ENCODE data around the gene ALOX5.

Gene ALOX5

GRCh38 chr10:45441239-45442190 is 67.5 kb downstream of the ALOX5 start:
- in situ Hi-C loops (cut with MboI; ENCODE audit: low sequenced_read_pairs), result no loop called here

GRCh38 chr10:45442251-45442650 is 68.2 kb downstream of the ALOX5 start:
- in situ Hi-C loops (cut with MboI; ENCODE audit: low sequenced_read_pairs), result no loop called here

GRCh38 chr10:45442662-45443061 is 68.6 kb downstream of the ALOX5 start:
- in situ Hi-C loops (cut with MboI; ENCODE audit: low sequenced_read_pairs), result no loop called here

GRCh38 chr10:45443101-45444009 is 69.3 kb downstream of the ALOX5 start:
- in situ Hi-C loops (cut with MboI; ENCODE audit: low sequenced_read_pairs), result no loop called here

- in situ Hi-C loops (cut with MboI; ENCODE audit: low sequenced_read_pairs), result no loop called here
Measured at GRCh38 chr10:45444022-45444421, 70.0 kb downstream of the ALOX5 start.

GRCh38 chr10:45444976-45445898 is 71.2 kb downstream of the ALOX5 start:
- in situ Hi-C loops (cut with MboI; ENCODE audit: low sequenced_read_pairs), result no loop called here

- in situ Hi-C loops (cut with MboI; ENCODE audit: low sequenced_read_pairs), result no loop called here
Measured at GRCh38 chr10:45446858-45447257, 72.8 kb downstream of the ALOX5 start.

GRCh38 chr10:45447416-45447815 is 73.4 kb downstream of the ALOX5 start:
- in situ Hi-C loops (cut with MboI; ENCODE audit: low sequenced_read_pairs), result no loop called here

GRCh38 chr10:45450866-45451265 is 76.8 kb downstream of the ALOX5 start:
- in situ Hi-C loops (cut with MboI; ENCODE audit: low sequenced_read_pairs), result no loop called here

- in situ Hi-C loops (cut with MboI; ENCODE audit: low sequenced_read_pairs), result no loop called here
Measured at GRCh38 chr10:45451407-45451806, 77.4 kb downstream of the ALOX5 start.

- in situ Hi-C loops (cut with MboI; ENCODE audit: low sequenced_read_pairs), result no loop called here
Measured at GRCh38 chr10:45452268-45452667, 78.3 kb downstream of the ALOX5 start.

GRCh38 chr10:45452743-45453452 is 78.9 kb downstream of the ALOX5 start:
- in situ Hi-C loops (cut with MboI; ENCODE audit: low sequenced_read_pairs), result no loop called here

- in situ Hi-C loops (cut with MboI; ENCODE audit: low sequenced_read_pairs), result no loop called here
Measured at GRCh38 chr10:45453639-45454255, 79.7 kb downstream of the ALOX5 start.

- in situ Hi-C loops (cut with MboI; ENCODE audit: low sequenced_read_pairs), result no loop called here
Measured at GRCh38 chr10:45454262-45454661, 80.2 kb downstream of the ALOX5 start.

- in situ Hi-C loops (cut with MboI; ENCODE audit: low sequenced_read_pairs), result no loop called here
Measured at GRCh38 chr10:45454859-45455258, 80.8 kb downstream of the ALOX5 start.

GRCh38 chr10:45456233-45456632 is 82.2 kb downstream of the ALOX5 start:
- in situ Hi-C loops (cut with MboI; ENCODE audit: low sequenced_read_pairs), result no loop called here

GRCh38 chr10:45456822-45457221 is 82.8 kb downstream of the ALOX5 start:
- in situ Hi-C loops (cut with MboI; ENCODE audit: low sequenced_read_pairs), result no loop called here

- in situ Hi-C loops (cut with MboI; ENCODE audit: low sequenced_read_pairs), result no loop called here
Measured at GRCh38 chr10:45457487-45457886, 83.5 kb downstream of the ALOX5 start.

GRCh38 chr10:45460235-45460878 is 86.3 kb downstream of the ALOX5 start:
- in situ Hi-C loops (cut with MboI; ENCODE audit: low sequenced_read_pairs), result no loop called here

All from HL-60/S4 treated with phorbol 12-myristate 13-acetate at 8.2 ng/mL for 4 days and 3 days (cell line).